ENCODE measurements around the gene SLC22A12.

Gene SLC22A12

DNA sequence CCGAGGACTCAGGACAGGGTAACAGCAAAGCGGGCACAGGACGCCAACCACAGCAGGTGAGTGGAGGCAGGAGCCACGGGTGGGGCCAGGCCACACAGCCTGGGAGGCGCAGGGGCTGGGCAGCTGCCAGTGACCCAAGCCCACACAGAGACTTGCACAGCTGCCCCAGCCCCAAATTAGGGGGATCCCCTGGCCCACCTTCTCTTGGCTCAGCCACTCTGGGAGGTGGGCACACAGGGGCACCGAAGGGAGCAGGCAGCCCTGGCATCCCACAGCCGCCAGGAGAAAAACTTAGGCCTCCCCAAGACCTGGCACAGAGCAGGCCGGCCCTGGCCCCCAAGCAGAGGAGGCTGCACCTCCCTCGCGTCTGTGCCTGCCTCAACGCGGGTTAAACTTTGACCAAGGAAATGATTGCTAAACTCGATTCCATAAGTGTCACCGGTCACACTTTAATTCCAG, at the start of gene SLC22A12:
SLC22A12 (plus strand) TSS at position 458 of the 459 bp plus-strand sequence. CDS start 337 bp downstream, outside the sequence.
- no peak for DNase-seq (ENCODE audit: low read depth)
- TF ChIP-seq CTCF (IDR thresholded peaks at IDR 0.05; ENCODE audit: low read depth, low read length, missing control alignments), result no peak
- no peak within 1 kb of the TSS for H3K4me3 ChIP-seq (ENCODE audit: low read depth, low read length)

DNA sequence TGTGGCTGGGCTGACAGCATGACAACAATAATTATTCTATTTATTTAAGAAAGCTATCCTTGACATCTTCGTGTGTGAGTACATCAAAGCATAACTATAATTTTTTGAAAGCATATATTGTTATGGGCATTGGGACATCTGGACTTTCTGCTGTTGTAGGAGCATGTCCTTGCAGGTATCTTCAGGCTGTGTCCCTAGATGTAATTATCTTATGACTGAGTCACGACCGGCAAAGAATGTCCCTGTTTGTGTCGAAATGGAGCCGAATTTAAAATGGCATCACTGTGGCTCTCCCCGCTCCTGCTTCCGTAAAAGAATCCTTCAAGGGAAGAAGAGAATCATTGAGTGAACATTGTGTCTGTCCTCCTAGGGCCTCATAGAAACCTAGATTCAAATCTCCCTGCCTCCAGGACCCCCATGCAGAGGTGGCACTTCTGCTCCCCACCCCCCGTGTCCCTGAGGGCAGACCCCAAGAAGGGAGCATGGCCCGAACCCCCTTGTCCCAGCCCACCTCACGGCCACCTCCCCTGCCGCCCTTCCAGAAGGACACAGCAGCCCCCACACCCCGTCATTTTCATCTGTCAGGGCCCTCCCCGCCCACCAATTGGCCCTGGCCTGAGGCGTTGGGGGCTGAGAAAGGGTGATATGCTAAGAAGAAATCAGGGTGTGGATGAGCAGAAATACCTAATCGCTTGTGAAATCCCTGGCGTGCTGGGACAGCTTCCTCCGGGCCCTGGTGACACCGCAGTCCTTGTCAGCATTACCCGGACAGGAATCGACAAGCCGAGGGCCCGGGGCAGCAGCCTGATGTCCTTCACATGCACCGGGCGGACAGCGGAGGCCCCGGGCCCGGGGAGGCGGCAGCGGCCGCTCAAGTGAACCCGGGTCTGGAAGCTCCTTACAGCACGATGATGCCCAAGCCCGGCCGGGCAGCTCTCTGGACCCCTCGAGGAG, 48.6 kb upstream of the SLC22A12 start:
- no peak for TF ChIP-seq CTCF (IDR thresholded peaks at IDR 0.05; ENCODE audit: low read depth, low read length, missing control alignments)
- H3K4me3 ChIP-seq (ENCODE audit: low read depth, low read length), result no peak overlapping the region
- DNase-seq (ENCODE audit: low read depth), result no peak

DNA sequence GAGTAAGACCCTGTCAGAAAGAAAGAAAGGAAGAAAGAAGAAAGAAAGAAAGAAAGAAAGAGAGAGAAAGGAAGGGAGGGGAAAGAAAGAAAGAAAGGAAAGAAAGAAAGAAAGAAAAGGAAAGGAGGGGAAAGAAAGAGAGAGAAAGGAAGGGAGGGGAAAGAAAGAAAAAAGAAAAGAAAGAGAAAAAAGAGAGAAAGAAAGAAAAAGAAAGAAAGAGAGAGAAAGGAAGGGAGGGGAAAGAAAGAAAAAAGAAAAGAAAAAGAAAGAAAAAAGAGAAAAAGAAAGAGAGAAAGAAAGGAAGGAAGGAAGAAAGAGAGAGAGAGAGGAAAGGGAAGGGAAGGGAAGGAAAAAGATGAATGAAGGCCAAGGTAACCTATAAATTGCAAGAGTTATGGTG, 47.2 kb upstream of the SLC22A12 start:
- no peak for DNase-seq (ENCODE audit: low read depth)
- no peak for TF ChIP-seq CTCF (IDR thresholded peaks at IDR 0.05; ENCODE audit: low read depth, low read length, missing control alignments)

DNA sequence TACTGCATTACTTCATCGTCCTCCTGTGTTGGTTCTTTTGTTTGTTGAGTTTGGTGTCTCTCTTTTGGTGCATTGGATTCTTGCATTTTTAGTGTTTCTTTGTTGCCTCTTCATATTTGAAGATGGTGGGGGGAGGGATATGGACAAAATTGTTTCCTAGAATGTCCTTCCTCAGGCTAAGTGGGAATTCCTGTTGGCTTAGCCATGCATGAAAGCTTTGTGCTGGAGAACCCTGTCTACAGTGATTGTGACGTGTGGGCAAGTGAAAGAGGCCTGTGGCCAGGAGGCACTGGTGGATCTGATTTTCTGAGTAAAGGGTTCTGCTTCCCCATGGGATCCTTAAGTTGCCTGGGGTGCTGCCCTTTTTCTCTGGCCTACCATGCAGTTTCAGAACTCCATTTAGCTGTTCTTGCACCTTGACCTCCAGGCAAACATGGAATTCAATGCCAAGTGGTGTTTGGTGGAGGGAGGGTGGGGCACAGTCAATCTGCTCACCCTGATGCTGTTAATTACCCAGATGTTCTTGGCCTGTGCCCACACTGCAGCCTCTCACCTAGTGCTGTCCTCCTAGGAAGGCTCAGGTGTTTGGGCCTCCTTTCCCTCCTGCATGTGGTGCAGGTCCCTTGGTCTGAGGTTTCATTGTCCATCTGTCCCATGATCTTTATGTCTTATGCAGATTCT, 46.3 kb upstream of the SLC22A12 start:
- TF ChIP-seq CTCF (IDR thresholded peaks at IDR 0.05; ENCODE audit: low read depth, low read length, missing control alignments), result no peak
- H3K4me3 ChIP-seq (ENCODE audit: low read depth, low read length), result no peak overlapping the region
- no peak for DNase-seq (ENCODE audit: low read depth)

More for the DNA sequence above, 47.2 kb upstream of the SLC22A12 start:
- no peak overlapping the region for H3K4me3 ChIP-seq (ENCODE audit: low read depth, low read length)

GRCh38 chr11:64545619-64546018, 45.4 kb upstream of the SLC22A12 start:
- no peak for DNase-seq (ENCODE audit: low read depth)
- no peak overlapping the region for H3K4me3 ChIP-seq (ENCODE audit: low read depth, low read length)
- no peak for TF ChIP-seq CTCF (IDR thresholded peaks at IDR 0.05; ENCODE audit: low read depth, low read length, missing control alignments)

DNA sequence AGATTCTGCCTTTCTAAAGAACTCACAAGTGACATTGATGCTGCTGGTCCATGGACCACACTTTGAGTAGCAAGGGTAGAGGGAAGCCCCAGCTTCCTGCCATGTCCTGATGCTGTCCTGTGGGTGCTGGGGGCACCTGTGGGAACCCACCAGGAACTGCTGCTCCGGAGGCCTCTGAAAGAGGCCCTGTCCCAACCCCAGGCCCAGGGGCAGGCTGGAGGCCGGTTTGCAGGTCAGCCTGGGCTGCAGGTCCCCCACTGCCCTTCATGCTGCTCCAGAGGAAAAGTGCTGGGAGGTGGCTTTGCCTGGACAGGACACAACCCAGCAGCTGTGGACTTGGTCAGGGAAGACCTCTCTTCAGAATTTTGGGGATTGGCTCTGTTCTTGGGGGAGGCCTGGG, 44.8 kb upstream of the SLC22A12 start:
- no peak overlapping the region for H3K4me3 ChIP-seq (ENCODE audit: low read depth, low read length)
- no peak for DNase-seq (ENCODE audit: low read depth)
- no peak for TF ChIP-seq CTCF (IDR thresholded peaks at IDR 0.05; ENCODE audit: low read depth, low read length, missing control alignments)

Measured in GM12864 (cell line).